IPS DF 4.7 (cell line): ENCODE data around the gene HMMR.

Source experiments
- DNase-seq: peaks from one replicate; pipeline ENCODE4 v3.0.0-alpha.2; 2013; ENCODE audit warnings: low spot score; ENCODE audit errors: extremely low read depth

HMMR gene

DNA sequence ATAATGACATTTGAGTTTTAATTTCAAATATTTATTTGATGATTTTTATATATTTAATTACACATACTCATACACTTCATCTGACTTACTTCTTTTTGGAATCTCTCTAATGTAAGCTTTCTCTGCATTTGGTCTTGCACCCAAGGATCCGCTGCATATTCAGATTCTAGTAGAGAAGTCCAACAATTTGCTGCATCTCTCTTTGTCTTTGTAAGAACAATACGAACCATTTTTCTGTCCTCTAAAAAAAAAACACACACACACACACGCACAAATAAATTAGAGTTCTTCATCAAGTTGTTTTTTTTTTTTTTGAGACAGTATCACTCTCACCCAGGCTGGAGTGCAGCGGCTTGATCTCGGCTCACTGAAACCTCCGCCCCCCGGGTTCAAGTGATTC lies 3.6 kb upstream of the HMMR start:
- DNase-seq = no peak

DNA sequence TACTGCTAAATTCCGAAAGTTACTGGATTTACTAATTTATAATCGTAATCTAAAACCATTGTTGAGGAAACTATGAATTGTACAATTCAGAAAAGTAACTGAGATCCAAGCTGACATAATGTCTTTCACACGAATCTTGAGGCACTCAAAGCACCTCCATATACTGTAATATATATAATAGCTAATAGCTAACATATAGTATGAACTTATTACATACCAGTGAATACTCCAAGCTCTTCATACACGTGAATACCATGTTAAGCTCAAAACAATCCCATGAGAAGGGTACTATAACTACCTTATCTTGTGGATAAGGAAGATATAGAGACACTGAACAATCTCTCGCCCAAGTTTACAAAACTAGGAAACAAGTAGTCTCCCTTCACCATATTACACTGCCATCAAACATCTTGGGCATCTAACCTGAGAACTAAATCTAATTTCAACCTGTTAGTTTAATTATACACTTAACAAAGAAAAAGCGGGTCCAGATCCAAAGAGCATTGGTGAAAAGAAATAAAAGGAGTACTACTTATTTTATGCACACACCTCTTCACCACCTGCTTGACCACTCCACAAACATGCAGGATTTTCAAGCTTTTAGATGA lies 1.6 kb upstream of the HMMR start:
- DNase-seq = no peak

DNA sequence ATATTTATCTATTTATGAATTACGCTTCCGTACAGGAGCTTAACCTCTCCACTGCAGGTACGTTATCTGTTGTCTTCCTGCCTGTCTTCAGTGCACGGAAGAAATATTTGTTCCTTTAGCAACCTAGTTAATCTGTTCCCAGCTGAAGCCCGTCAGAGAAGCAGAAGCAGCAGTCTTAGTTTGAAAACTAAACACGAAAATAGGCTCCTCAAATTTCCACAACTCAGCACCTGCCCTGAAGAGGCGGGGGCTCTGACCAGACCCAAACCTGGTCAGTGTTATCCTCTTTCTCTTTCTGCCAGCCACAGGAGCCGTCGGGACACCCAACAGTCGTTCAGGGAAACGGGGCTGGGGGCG lies 992 bp upstream of the HMMR start:
- no peak for DNase-seq

DNA sequence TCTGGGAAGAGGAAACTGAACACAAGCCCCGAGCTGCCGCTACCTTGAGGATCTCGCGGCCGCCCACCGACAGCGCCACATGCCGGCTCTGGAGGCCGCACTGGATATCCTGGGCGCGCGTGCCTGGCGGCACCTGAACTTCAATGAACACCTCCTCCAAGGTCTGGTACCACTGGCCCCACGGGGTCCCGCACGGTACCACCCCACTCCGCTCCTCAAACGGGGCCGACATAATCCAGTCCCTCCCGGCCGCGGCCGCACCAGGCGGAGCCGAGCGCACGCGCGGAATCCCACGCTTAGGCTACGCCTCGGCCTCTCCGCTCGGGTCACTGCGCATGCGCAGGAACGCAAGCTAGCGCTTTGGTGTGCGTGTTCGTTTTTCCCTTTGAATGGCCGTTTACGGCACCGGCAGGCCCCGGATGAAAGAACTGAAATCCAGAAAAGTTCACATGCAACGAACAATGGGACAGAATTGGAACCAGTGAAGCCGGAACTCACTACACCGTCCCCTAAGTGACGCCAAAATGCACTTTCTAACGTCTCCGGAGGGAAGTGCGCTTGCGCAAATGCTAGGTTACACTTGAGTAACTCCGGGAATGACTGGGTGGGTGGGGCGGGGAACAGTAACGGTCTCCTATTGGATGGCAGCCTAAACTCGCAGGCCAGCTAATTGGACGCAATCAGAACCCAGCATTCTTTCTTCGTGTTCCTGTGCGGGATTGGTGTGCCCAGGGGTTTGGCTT lies 442 bp upstream of the HMMR start, which contains the start of gene NUDCD2:
NUDCD2 (minus strand) TSS at position 284 of the 743 bp plus-strand sequence; CDS start at position 232, 52 bp downstream.
- peak; percentile 99 for DNase-seq

DNA sequence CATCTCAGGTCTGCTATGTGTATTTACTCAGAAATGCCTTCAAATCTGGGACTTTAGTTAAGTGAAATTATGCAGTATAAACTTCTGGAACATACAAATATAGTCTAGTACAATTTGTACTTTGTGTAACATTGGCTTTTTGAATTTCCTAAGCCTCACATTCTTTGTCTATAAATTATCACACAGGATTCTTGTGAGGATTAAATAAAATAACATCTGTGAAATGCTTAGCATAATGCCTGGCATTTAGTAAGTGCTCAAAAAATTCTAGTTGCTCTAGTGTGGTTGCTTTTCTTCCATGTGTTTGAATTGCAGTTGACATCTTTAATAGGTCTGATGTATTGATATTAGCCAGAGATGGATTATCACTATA lies 2.6 kb downstream of the HMMR start:
- DNase-seq = no peak

DNA sequence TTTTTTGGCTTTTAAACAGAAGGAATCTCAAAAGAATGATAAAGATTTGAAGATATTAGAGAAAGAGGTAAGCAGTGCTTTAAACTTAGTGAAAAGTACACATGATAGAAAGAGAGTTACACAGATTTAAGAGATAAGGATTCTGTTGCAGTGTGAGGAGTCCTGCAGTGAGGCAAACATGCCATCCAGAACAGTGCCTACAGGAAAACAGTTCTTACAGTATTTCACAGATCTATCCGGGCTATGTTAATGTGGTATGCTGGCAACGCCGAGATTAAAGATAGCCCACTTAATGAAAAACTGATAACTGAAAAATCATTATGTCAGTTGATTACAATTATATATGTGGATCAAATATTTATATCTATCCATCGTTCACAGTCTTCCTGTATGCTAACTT lies 7.2 kb downstream of the HMMR start:
- DNase-seq = no peak

DNA sequence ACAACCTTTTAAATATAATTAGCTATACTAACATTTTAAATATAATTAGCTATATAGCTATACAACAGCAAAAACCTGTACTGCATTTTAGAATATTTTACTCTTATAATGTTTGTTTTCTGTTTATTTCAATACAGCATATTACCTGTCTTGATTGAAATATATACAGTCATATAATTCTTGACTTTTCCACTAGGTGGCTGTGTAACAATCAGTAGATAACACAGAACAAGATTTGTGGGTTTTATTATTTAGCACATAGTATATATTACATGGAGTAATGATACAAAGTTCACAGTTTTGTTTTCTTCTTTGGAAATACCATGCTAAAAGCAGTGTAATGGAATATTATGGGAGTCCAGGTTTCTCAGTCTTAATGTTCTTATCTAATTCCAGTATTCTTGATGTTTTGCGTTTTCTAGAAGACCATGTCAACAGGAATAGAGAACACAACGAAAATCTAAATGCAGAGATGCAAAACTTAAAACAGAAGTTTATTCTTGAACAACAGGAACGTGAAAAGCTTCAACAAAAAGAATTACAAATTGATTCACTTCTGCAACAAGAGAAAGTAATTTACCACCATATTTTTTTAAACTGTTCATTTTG lies 13.3 kb downstream of the HMMR start:
- no peak for DNase-seq

DNA sequence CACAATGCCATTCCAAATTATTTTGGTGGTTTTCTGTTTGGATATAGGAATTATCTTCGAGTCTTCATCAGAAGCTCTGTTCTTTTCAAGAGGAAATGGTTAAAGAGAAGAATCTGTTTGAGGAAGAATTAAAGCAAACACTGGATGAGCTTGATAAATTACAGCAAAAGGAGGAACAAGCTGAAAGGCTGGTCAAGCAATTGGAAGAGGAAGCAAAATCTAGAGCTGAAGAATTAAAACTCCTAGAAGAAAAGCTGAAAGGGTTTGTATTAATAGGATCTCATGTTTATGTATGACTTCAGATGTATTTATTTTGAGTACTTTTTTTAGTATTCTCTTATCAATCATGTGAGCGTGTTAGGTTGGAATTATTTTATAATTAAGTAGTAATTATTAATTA lies 15.0 kb downstream of the HMMR start:
- DNase-seq = no peak

DNA sequence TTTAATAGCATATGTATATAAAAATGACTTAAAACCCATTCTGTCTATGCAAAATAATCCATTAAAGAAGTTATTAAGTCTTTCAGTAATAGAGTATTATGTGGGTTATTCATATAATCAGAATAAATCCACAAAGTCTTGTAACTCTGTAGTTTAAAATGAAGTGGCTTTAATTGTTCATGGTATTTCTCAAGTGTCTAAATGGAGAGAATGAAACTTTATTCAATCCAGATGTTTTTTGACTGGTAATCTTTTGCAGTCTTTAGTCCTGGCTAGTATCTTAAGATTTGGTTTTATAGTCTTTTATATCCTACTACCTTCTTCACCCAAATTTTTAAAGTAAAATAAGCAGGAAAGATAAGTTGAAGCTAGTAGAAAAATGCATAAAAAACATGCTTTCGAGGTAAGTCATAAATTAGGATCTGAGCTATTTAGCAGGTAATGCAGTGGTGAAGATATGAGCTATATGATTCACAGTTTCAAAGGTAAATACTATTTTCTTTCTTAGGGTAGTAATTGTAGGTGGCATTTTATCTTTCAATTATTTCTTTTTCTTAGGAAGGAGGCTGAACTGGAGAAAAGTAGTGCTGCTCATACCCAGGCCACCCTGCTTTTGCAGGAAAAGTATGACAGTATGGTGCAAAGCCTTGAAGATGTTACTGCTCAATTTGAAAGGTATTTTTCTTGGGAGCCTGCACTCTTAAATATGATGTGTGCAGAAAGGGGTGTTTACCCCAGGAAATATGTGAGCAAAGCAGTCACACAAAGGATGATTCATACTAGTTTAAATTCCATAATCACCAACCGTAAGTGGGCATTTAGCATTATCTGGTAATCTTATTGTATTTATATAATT lies 17.9 kb downstream of the HMMR start:
- DNase-seq = no peak

DNA sequence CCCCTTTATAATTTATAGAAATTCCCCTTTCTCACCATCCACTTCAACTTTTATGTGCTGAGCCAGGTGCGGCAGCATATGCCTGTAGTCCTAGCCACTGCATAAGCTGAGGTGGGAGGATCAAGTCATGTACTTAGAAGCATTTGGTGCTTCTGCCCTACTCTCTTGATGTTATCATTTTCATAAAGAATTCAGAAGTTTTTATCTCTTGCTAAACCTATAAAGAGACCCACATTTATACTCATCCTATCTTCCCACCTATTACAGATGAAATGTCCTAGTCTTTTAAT lies 18.5 kb downstream of the HMMR start:
- no peak for DNase-seq

DNA sequence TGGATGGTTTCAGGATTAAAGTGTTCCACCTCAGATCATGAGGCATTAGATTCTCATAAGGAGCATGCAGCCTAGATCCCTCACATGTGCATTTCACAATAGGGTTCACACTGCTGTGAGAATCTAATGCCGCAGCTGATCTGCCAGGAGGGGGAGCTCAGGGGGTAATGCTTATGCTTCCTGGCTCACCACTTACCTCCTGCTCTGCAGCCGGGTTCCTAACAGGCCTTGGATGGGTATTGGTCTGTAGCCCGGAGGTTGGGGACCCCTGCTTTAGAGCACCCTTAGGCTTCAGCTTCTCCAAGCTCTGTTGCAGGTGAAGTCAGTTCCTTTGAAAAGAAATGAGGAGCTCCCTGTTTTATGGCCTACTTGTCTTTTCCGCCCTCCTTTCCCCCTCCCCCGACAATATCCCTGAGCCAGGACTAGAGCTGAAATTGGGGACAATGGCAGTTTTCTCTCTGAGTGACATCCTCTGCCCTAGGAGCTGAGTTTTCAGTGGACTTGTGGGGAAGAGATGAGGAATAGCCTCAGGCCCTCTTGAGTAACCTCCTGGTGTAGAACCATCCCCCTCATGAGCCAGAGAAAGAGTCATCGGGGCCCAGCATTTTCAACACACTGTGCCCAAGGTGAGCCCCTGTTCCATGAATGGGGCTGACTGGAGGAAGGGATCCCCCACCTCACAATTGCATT lies 28.8 kb downstream of the HMMR start:
- DNase-seq = no peak

DNA sequence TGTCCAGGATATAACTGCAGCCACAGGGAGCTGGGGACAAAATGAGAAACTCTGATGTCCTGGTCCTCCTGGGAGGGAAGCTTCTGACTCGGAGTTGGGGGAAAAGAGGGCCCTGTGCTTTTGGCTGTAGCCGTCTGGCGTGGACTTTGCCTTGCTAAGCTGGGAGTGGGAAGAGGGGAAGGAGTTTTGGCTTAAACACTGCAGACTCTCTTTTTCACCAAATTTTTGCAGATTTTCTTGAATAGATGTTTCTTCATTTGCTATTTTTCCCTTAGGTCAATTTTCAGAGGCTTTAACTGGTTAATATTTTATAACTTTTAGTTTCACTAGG lies 29.3 kb downstream of the HMMR start:
- DNase-seq = no peak

DNA sequence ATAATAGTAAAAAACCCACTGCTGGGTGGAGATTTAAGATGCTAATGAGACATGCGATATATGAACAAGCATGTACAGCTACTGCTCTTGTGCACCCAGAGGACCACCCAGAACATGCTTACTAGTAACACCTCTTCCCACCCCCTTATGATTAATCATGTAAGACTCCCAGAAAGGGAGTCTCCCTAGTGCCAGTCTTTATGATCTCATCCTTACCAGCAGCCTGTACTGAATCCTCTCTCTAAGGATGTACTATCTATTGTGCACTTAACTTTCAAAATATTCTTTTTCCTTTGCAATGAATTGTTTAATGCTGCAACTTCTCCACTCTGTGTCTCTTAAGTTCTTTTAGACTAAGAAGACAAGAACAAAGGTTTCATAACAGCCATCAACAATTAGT lies 35.9 kb downstream of the HMMR start:
- no peak for DNase-seq

DNA sequence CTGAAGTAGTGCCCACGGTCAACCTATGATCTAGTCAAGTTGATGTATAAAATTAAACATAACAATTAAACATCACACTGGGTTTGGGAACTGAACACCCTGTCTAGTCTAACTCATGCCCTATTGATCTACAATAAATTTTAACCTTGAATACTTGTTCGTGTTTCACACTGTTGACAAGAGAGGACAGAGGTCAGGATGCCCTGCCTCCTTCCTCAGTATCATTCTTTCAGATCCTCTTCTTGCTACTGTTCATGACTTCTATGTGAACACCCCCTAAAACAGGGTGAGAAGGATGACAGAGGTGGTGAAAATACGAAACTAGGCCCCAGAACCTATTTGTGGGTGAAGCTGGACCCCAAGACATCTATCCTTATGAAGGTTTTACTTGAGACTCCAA lies 36.9 kb downstream of the HMMR start:
- no peak for DNase-seq

DNA sequence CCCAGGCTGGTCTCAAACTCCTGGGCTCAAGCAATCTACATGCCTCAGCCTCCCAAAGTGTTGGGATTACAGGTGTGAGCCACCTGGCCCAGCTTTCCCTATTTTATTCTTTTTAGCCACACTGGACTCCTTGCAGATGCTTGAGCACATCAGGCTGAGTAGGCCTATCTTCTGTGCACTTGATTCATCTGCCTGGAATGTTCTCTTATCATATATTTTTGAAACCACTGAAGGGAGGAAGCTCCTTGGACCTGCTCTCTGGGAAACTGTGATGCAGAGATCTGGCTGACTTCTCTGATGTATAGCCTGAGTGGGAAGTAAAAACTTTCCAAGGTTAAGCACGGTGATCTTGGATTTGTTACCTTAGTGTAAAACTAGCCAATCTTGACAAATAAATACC lies 38.5 kb downstream of the HMMR start:
- no peak for DNase-seq

DNA sequence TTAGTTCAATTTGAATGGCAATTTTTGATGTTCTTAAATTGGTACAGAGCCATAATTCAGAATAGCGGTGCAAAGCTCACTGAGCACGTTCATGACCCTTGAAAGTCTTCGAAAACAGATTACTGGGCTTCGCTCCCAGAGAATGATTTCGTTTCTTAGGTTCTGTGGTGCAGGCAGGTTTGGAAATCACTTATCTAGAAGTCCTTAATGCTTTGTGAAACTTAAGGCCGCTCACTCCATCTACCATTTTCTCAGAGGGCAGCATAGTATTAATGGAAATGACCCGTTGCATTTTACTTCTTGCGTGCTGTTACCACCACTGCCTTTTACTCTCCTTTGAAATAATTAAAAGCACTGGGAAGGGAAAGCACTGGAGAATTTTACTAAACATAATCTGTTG lies 42.1 kb downstream of the HMMR start:
- DNase-seq = no peak

DNA sequence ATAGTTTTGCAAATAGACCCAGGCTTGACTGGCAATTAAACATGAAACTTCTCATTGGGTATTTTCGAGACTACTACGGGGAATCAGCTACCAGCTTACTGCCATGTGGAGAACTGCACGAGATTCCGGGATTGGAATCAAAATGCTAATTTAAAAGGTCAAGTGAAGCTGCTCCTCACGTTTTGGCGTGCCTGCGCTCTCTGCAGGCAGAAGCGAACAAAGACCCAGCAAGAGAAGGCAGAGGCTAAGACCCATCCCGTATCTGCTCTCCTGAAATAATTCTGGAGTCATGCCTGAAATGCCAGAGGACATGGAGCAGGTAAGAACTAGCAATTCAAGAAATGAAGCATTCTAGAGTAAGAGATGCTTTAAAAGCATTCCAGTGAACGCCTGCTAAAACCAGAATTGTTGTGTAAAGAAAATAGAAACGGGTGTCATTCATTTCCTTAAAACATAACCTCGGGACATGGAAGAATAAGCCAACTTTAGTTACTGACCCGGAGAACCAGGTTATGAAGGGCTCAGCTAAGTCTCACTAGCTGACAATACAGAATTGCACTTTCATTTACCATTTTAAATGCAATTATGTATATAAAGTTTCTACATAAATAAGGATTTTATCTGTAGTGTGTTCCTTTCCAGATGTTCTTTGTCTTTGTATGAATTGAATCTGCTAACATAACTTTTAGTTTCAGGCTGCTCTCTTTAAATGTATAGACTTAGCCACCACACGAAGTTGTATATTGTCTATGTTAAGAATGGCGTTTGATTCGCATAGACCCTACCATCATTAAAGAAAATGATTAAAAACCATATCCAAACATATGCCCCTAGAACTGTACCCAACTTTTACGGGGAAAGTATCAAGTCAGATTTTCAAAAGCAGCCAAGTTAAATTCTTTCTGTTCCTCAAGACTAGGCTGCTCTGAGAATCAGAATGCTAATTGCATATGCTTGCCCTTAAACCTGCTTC lies 43.0 kb downstream of the HMMR start:
- peak; percentile 94 for DNase-seq

DNA sequence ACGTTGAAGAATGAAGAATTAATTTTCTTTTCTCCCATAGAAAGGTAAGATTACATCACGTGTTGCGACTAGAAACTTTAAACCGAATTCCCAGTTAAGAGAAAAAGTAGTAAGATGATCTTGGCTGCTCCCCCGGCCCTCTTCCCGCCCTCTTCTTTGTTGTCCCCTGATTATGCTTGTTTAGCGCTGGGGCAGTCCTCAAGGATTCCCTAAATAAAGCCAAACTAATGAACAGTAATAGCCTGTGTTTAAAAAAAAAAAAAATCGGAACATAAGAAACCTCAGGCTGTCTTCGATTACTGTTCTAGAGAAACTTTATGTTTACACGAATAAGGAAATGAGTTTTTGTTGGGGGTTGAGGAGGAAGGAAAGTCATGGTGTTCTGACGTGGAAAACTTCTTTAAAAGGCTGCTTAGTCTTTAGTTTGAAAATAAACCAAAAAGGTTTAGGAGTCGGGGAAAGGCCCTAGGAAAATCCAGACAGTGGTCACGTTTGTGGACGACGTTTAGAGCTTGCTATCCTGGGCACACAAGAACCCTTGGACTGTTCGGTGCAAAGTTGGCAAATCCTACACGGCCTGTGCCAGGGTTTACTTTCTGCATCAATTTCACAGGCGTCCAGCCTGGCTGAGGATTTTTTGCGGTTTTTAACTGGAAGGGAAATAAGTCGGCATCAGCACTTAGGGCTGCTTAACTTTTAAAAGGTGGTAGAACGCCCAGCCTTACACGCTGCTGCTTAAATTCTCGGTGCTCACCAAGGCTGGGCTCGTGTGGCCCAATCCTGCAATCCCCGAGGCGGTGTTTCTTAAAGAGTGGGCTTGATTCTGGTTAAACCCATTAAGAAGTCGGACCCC lies 43.9 kb downstream of the HMMR start:
- DNase-seq = no peak

DNA sequence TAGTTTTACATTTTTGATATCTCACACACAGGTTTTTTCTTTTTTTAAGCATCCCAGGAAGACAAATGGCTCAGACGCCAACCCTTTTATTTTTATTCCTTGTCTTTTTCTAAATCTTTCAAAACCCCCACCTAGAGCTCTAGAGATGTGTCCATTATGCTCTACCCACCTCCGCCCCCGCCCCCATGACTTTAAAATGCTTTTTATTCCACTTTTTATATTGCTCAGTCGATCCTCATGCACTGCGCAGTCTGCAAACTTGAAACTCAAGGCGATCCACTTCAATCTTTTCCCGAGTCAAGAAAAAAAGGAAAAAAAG lies 44.6 kb downstream of the HMMR start:
- DNase-seq = no peak
